Trophoblast cell (in vitro differentiated cells and primary cell): ENCODE results near the gene AZIN2.

Experiments
- DNase-seq, 2 donors: peaks; one replicate each; pipeline ENCODE4 v3.0.0-alpha.2; 2016
- H2AFZ ChIP-seq: 2 replicates; pipeline ENCODE4 v1.6.1; 2013; ENCODE audit warnings: low read length, moderate library complexity, mild to moderate bottlenecking; ENCODE audit not compliant: insufficient read depth, poor library complexity
- H2AK5ac ChIP-seq: 2 replicates; pipeline ENCODE4 v1.6.1; 2013; ENCODE audit warnings: mild to moderate bottlenecking, low read length
- H2BK120ac ChIP-seq: 2 replicates; pipeline ENCODE4 v1.6.1; 2013; ENCODE audit warnings: low read length, mild to moderate bottlenecking, moderate library complexity; ENCODE audit not compliant: insufficient read depth, poor library complexity
- H2BK12ac ChIP-seq: 2 replicates; pipeline ENCODE4 v1.6.1; 2013; ENCODE audit warnings: mild to moderate bottlenecking, low read length, moderate library complexity
- H2BK5ac ChIP-seq: 2 replicates; pipeline ENCODE4 v1.6.1; 2013; ENCODE audit warnings: low read length, low read depth, moderate library complexity, mild to moderate bottlenecking; ENCODE audit not compliant: poor library complexity
- H3K14ac ChIP-seq: 2 replicates; pipeline ENCODE4 v1.6.1; 2013; ENCODE audit warnings: mild to moderate bottlenecking, low read length
- H3K18ac ChIP-seq: 2 replicates; pipeline ENCODE4 v1.6.1; 2013; ENCODE audit warnings: mild to moderate bottlenecking, low read length
- H3K23ac ChIP-seq: 2 replicates; pipeline ENCODE4 v1.6.1; 2013; ENCODE audit warnings: low read length
- H3K27ac ChIP-seq: 2 replicates; pipeline ENCODE4 v1.5.1; 2013; ENCODE audit warnings: low read depth, mild to moderate bottlenecking, inconsistent platforms, low read length, moderate library complexity
- H3K27me3 ChIP-seq: 2 replicates; pipeline ENCODE4 v1.6.1; 2013; ENCODE audit warnings: inconsistent platforms, mild to moderate bottlenecking, low read length, moderate library complexity; ENCODE audit not compliant: insufficient read depth
- H3K36me3 ChIP-seq, 2 experiments: 1 replicate in 1 of 2; 2 replicates in 1 of 2; pipeline ENCODE4 v1.6.1; 2013; ENCODE audit warnings: low read length in 2 of 2, mild to moderate bottlenecking in 2 of 2, moderate library complexity in 1 of 2; ENCODE audit not compliant: insufficient read depth in 2 of 2, control insufficient read depth in 1 of 2
- H3K4ac ChIP-seq: 2 replicates; pipeline ENCODE4 v1.6.1; 2013; ENCODE audit warnings: low read depth, mild to moderate bottlenecking, low read length, moderate library complexity
- H3K4me1 ChIP-seq, 2 experiments: 1 replicate in 1 of 2; 2 replicates in 1 of 2; pipeline ENCODE4 v1.6.1; 2013; ENCODE audit warnings: low read length in 2 of 2, mild to moderate bottlenecking in 2 of 2, moderate library complexity in 1 of 2; ENCODE audit not compliant: insufficient read depth in 2 of 2, control insufficient read depth in 1 of 2
- H3K4me2 ChIP-seq: 2 replicates; pipeline ENCODE4 v1.6.1; 2013; ENCODE audit warnings: inconsistent platforms, mild to moderate bottlenecking, low read length, moderate library complexity
- H3K4me3 ChIP-seq: 2 replicates; pipeline ENCODE4 v1.5.1; 2013; ENCODE audit warnings: mild to moderate bottlenecking, low read depth, low read length, inconsistent platforms
- H3K79me1 ChIP-seq: one replicate; pipeline ENCODE4 v1.6.1; 2013; ENCODE audit warnings: low read length
- H3K79me2 ChIP-seq: 2 replicates; pipeline ENCODE4 v1.6.1; 2013; ENCODE audit warnings: low read length, mild to moderate bottlenecking; ENCODE audit not compliant: control insufficient read depth, insufficient read depth, poor library complexity
- H3K9ac ChIP-seq: 2 replicates; pipeline ENCODE4 v1.6.1; 2013; ENCODE audit warnings: mild to moderate bottlenecking, low read length
- H3K9me3 ChIP-seq: 2 replicates; pipeline ENCODE4 v1.6.1; 2013; ENCODE audit warnings: low read depth, mild to moderate bottlenecking, control low read depth, inconsistent platforms, low read length; ENCODE audit not compliant: insufficient read depth
- H4K12ac ChIP-seq: 2 replicates; pipeline ENCODE4 v1.6.1; 2013; ENCODE audit warnings: low read depth, mild to moderate bottlenecking, low read length, moderate library complexity
- H4K8ac ChIP-seq: 2 replicates; pipeline ENCODE4 v1.6.1; 2013; ENCODE audit warnings: low read depth, mild to moderate bottlenecking, low read length, moderate library complexity
- H4K91ac ChIP-seq: one replicate; pipeline ENCODE4 v1.6.1; 2013; ENCODE audit warnings: low read depth, mild to moderate bottlenecking, low read length, moderate library complexity
- WGBS: extraction: QIAGEN DNeasy Blood & Tissue Kit; methylation state at CpG from one replicate; pipeline ENCODE4 v1.1.7; 2013; ENCODE audit warnings: missing lambda C conversion rate; ENCODE audit not compliant: insufficient read length, insufficient coverage; ENCODE audit errors: extremely low coverage; 5-methylcytosine and 5-hydroxymethylcytosine counted together

The AZIN2 gene

GRCh38 chr1:33094486-33094885 is 13.5 kb downstream of the AZIN2 start:
- H3K4me1 ChIP-seq = peaks cover under 1 to 6% of the 10 kb centered on the region in 2 experiments
- no peak overlapping the region for H3K4ac ChIP-seq
- H3K18ac ChIP-seq = no peak overlapping the region
- DNase-seq = no peak
- no CpG with 5 or more reads among the region's 11 CpGs for WGBS
- no peaks in the 10 kb centered on the region for H3K27me3 ChIP-seq
- no peak overlapping the region for H2BK12ac ChIP-seq
- no peak overlapping the region for H4K8ac ChIP-seq
- H2AFZ ChIP-seq = no peak overlapping the region
- H3K14ac ChIP-seq = no peak overlapping the region
- no peak overlapping the region for H4K91ac ChIP-seq
- no peak overlapping the region for H2BK5ac ChIP-seq
- peaks cover 3 to 6% of the 10 kb centered on the region in 2 experiments for H3K36me3 ChIP-seq
- no peak overlapping the region for H3K4me3 ChIP-seq
- no peak overlapping the region for H2BK120ac ChIP-seq
- H4K12ac ChIP-seq = no peak overlapping the region
- H3K27ac ChIP-seq = no peak overlapping the region
- H2AK5ac ChIP-seq = no peak overlapping the region
- H3K4me2 ChIP-seq = no peak overlapping the region
- no peak overlapping the region for H3K9ac ChIP-seq
- H3K23ac ChIP-seq = no peak overlapping the region
- H3K79me1 ChIP-seq = no peaks in the 10 kb centered on the region
- no peaks in the 10 kb centered on the region for H3K9me3 ChIP-seq
- H3K79me2 ChIP-seq = no peaks in the 10 kb centered on the region

GRCh38 chr1:33094971-33095604 is 14.1 kb downstream of the AZIN2 start:
- Histone ChIP-seq H2BK120ac (no peak overlapping the region), H4K12ac (no peak overlapping the region), H3K27me3 (no peaks in the 10 kb centered on the region), H4K8ac (no peak overlapping the region), H3K23ac (no peak overlapping the region), H3K9me3 (no peaks in the 10 kb centered on the region), H3K4ac (no peak overlapping the region), H2BK12ac (no peak overlapping the region), H3K4me1 (peaks cover 6 to 10% of the 10 kb centered on the region in 2 experiments), H3K4me2 (no peak overlapping the region), H3K18ac (no peak overlapping the region), H2AK5ac (no peak overlapping the region), H3K9ac (no peak overlapping the region), H3K79me1 (peaks cover 2% of the 10 kb centered on the region), H2AFZ (no peak overlapping the region), H3K36me3 (peaks cover 3 to 6% of the 10 kb centered on the region in 2 experiments), H3K27ac (no peak overlapping the region), H2BK5ac (no peak overlapping the region), H4K91ac (no peak overlapping the region), H3K4me3 (no peak overlapping the region), H3K79me2 (no peaks in the 10 kb centered on the region), H3K14ac (no peak overlapping the region)
- peak; percentile 52 to 92 for DNase-seq
- WGBS = no CpG with 5 or more reads among the region's 10 CpGs

GRCh38 chr1:33096363-33097005 is 15.5 kb downstream of the AZIN2 start:
- Histone ChIP-seq H3K14ac (no peak overlapping the region), H3K18ac (no peak overlapping the region), H3K27me3 (no peaks in the 10 kb centered on the region), H3K4me2 (no peak overlapping the region), H3K79me1 (peaks cover 2% of the 10 kb centered on the region), H3K27ac (no peak overlapping the region), H2BK12ac (no peak overlapping the region), H3K23ac (no peak overlapping the region), H3K36me3 (peaks cover 3 to 6% of the 10 kb centered on the region in 2 experiments), H4K91ac (no peak overlapping the region), H3K9ac (no peak overlapping the region), H2AK5ac (no peak overlapping the region), H3K79me2 (no peaks in the 10 kb centered on the region), H4K12ac (no peak overlapping the region), H3K4me1 (peaks cover 6 to 10% of the 10 kb centered on the region in 2 experiments), H4K8ac (no peak overlapping the region), H2BK120ac (no peak overlapping the region), H3K4ac (no peak overlapping the region), H2AFZ (no peak overlapping the region), H2BK5ac (no peak overlapping the region), H3K9me3 (no peaks in the 10 kb centered on the region), H3K4me3 (no peak overlapping the region)
- DNase-seq = no peak
- WGBS = no CpG with 5 or more reads among the region's 7 CpGs

- Histone ChIP-seq H3K36me3 (peaks cover 3 to 6% of the 10 kb centered on the region in 2 experiments), H2BK5ac (no peak overlapping the region), H2BK120ac (no peak overlapping the region), H3K4me3 (no peak overlapping the region), H3K27me3 (no peaks in the 10 kb centered on the region), H3K4ac (no peak overlapping the region), H3K14ac (no peak overlapping the region), H3K4me2 (no peak overlapping the region), H4K12ac (no peak overlapping the region), H4K8ac (no peak overlapping the region), H3K9me3 (no peaks in the 10 kb centered on the region), H3K79me1 (peaks cover 2% of the 10 kb centered on the region), H2AK5ac (no peak overlapping the region), H4K91ac (no peak overlapping the region), H3K23ac (no peak overlapping the region), H3K4me1 (peaks cover 6 to 10% of the 10 kb centered on the region in 2 experiments), H2AFZ (no peak overlapping the region), H3K79me2 (no peaks in the 10 kb centered on the region), H3K9ac (no peak overlapping the region), H3K27ac (no peak overlapping the region), H3K18ac (no peak overlapping the region), H2BK12ac (no peak overlapping the region)
- WGBS = no CpG with 5 or more reads among the region's 3 CpGs
- DNase-seq = peak; percentile 58 to 67
These were observed 16.2 kb downstream of the AZIN2 start for GRCh38 chr1:33097137-33097611.
